Subcutaneous preadipocyte (primary cell): ENCODE measurements around the gene PDE6C. TPM values are rescaled to one million over a fixed set of nuclear protein-coding genes. Genes with fewer than 3 reads are reported as not detected.

Source experiments
- total RNA-seq: library from RNA; depleted of rRNA; stranded (reverse); fragments of >200 nt; gene quantifications from 2 replicates; pipeline ENCODE4 v1.2.3, GENCODE V29; 2012

PDE6C gene
- total RNA-seq = not detected in 2 replicates

DNA sequence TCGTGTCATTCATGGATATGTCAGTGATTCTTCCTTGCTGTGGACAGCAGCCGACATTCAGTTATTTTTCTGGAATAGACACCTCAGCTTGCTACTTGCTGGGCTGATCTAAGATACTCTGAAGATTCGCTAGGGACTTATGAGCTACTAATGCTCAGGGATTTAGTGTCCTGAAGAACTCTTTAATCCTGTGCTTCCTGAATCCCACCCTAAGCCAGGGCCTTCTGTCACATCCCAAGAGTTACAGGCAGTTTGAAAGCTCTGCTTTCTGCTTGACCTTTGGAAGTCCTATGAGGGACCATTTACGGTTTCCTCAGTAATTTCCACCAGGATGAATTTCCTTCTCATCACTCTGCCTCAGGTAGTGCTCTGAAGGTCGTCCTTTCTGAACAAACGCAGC, at the start of gene PDE6C:
Gene PDE6C (plus strand): TSS at position 227 of the 400 bp plus-strand sequence. CDS start 189 bp downstream, outside the sequence.

DNA sequence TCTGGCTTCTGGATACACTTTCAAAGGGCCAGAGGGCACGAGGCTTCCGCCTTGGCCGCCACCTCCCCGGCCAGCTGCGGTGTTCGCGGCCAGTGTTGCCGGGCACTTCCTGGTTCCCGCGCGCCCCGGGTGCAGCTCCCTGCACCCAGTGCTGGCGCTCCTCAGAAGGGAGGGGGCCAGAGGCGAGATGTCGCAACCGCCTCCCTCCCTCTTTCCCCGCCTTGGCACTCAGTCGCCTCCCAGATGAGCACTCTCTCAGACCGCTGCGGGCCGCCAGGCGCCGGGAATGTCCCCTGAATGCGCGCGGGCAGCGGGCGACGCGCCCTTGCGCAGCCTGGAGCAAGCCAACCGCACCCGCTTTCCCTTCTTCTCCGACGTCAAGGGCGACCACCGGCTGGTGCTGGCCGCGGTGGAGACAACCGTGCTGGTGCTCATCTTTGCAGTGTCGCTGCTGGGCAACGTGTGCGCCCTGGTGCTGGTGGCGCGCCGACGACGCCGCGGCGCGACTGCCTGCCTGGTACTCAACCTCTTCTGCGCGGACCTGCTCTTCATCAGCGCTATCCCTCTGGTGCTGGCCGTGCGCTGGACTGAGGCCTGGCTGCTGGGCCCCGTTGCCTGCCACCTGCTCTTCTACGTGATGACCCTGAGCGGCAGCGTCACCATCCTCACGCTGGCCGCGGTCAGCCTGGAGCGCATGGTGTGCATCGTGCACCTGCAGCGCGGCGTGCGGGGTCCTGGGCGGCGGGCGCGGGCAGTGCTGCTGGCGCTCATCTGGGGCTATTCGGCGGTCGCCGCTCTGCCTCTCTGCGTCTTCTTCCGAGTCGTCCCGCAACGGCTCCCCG, 45.7 kb upstream of the PDE6C start, which contains the start of gene FFAR4:
Gene FFAR4 (plus strand): TSS at position 231 of the 842 bp plus-strand sequence. CDS start 56 bp downstream, at position 287.

DNA sequence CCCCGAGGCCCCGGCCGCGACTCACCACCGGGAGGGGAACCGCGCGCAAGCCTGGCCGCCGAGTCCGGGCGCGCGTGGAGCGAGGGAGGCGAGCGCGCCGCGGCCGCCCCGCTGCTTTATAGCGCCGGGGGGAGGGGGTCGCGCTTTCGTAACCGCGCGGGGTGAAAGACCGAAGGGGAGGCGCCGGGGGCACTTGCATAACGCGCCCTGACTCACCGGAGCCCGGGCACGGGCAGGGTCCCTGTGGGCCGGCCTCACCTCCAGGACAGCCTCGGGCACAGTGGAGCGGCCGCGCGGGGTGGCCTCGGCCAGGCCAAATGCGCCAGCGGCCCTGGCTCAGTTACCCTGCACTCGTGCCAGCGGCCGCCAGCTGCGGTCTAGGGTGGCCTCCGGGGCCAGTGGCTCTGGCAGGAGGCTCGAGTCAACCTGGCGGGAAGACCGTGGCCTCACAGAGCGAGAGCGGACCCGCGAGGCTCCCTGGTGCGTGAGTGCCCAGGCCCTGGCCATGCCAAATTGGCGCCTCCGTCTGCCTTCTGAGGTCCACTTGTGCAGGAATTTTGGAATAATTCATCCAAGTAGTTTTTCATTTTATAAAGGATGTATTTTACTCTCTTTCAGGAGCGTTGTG, 11.1 kb upstream of the PDE6C start, which contains the start of gene RBP4:
Gene RBP4 (minus strand): TSS at position 90 of the 628 bp plus-strand sequence. CDS start 207 bp downstream, outside the sequence.

DNA sequence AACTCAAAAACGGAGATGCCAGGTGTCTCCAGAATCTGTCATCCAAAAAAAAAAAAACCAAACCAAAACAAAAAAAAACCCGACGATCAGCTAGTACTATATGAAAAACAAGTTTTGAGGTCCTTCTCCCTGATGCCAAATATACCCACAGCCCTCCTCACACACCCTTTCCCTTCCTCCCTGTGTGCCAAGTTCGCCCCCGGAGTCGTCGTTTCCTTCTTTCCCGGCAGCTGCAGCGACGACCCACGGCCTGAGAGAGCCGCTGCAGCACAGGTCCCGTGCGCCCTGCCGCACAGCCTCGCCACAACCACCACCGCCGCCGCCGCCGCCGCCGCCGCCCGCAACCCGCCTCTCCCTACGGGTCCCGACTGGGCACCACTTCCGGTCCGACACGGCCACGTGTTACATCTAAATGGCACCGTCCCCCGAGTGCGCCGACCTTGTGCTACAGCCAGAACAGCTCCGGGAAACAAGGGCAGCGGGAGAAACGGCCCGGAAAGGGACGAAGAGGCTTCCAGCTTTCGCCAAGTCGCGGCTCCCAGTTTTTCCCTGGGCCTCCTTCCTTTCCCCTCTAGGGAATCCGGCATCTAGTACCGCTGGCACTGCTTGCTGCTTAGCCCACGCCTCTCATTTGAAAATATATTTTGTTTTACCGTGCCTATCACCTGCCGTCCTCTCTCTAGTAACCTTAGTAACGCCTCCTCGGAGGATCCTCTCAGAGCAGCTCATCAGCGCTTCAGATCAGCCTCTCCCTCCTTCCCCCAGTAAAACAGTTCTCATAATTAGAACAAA, 90.1 kb downstream of the PDE6C start, which contains the start of gene FRA10AC1:
Gene FRA10AC1 (minus strand): TSS at position 383 of the 792 bp plus-strand sequence. CDS start 2,486 bp downstream, outside the sequence.

Other genes with a start within 250 kb of the PDE6C start
- 180 and 193 TPM in 2 replicates for gene MYOF, start 130.2 kb upstream of the PDE6C start, total RNA-seq
- gene CEP55, start 115.9 kb upstream of the PDE6C start, total RNA-seq = 30.5 and 43.0 TPM in 2 replicates
- not detected in 2 replicates for gene FFAR4, start 45.9 kb upstream of the PDE6C start, total RNA-seq
- gene RBP4, start 11.3 kb upstream of the PDE6C start, total RNA-seq = 0.73 and 2.2 TPM in 2 replicates
- 6.2 and 10.0 TPM in 2 replicates for gene FRA10AC1, start 90.1 kb downstream of the PDE6C start, total RNA-seq
- not detected in 2 replicates for gene LGI1, start 145.4 kb downstream of the PDE6C start, total RNA-seq